GM10248 (cell line): ENCODE measurements around the gene NOTCH1.

ENCODE experiments used
- CTCF ChIA-PET: fragments of 300-600 bp; sonication (Branson Sonifier 250); formaldehyde crosslinking; extraction: SDS; loops from one replicate; lab custom pipeline; 2021; ENCODE audit warnings: antibody characterized with exemption; lab: Yijun Ruan, JAX
- POLR2A ChIA-PET: fragments of 350-650 bp; sonication (Branson Sonifier 250); formaldehyde crosslinking; extraction: SDS; loops from one replicate; lab custom pipeline; 2020; ENCODE audit warnings: antibody characterized with exemption; lab: Yijun Ruan, JAX
- DNase-seq: peaks from one replicate; pipeline ENCODE4 v3.0.0; 2012; ENCODE audit errors: extremely low spot score
- CTCF ChIP-seq: IDR thresholded peaks from 2 replicates; pipeline ENCODE4 v1.5.1; 2012; ENCODE audit warnings: mild to moderate bottlenecking, low read depth; ENCODE audit errors: extremely low read depth, missing control alignments, control extremely low read depth

NOTCH1 gene

GRCh38 chr9:136533775-136534157 lies 12.1 kb downstream of the NOTCH1 start:
- TF ChIP-seq CTCF, result no peak
- DNase-seq, result no peak
- ChIA-PET CTCF (interaction anchor here (1.0 to 1.9 kb wide), 5 partner anchors 14 to 96 kb away, joined by 3 to 7 read pairs (median 3); no protein-coding TSS in a partner anchor), POLR2A (no interaction called here)

- TF ChIP-seq CTCF, result no peak
- POLR2A ChIA-PET, result no interaction called here
- peak; percentile 68 for DNase-seq
- CTCF ChIA-PET, result interaction anchor here (0.9 to 1.9 kb wide), 8 partner anchors 12 to 97 kb away, joined by 3 to 7 read pairs (median 3); no protein-coding TSS in a partner anchor
Observed at GRCh38 chr9:136532799-136533774, 12.8 kb downstream of the NOTCH1 start.

GRCh38 chr9:136531904-136532798 lies 13.7 kb downstream of the NOTCH1 start:
- TF ChIP-seq CTCF, result no peak
- no peak for DNase-seq
- ChIA-PET CTCF (interaction anchor here (1.3 to 1.9 kb wide), 4 partner anchors 13 to 47 kb away, joined by 3 to 7 read pairs (median 4); no protein-coding TSS in a partner anchor), POLR2A (no interaction called here)

GRCh38 chr9:136531186-136531903 lies 14.5 kb downstream of the NOTCH1 start:
- ChIA-PET POLR2A (no interaction called here), CTCF (no interaction called here)
- no peak for TF ChIP-seq CTCF
- DNase-seq, result no peak

- no peak for DNase-seq
- no peak for TF ChIP-seq CTCF
- ChIA-PET POLR2A (interaction anchor here (1.6 kb wide), 1 partner anchor 8 kb away, joined by 6 read pairs; no protein-coding TSS in a partner anchor), CTCF (interaction anchor here (1.0 to 1.5 kb wide), 2 partner anchors 9 to 43 kb away, joined by 4 to 6 read pairs; no protein-coding TSS in a partner anchor)
Observed at GRCh38 chr9:136530461-136531089, 15.3 kb downstream of the NOTCH1 start.
